ENCODE results near the gene LHPP.
"Not testable (repeated sequence)": the region's sequence is repeated elsewhere in the genome, so short reads cannot be mapped to it uniquely, and the experiment has no call there.

Gene LHPP

GRCh38 chr10:124576526-124577420 is 115.2 kb downstream of the LHPP start:
- no peak for DNase-seq

DNA sequence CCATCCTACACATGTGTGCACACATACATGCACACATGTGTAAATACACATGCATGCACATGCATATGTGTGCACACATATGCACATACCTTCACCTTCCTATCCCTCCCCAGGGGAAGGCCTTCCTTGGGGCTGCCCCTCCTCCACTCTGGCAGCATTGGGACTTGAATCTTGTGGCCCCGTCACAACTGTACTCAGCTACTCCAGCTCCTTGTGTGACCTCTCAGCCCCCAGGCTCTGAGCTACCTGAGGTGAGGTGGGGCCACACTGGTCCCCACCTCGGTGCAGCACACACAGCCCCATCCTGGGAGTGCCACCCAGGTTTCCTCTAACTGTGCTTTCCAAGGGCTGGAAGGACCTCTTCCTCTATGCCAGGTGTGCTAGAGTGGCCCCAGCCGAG is 116.0 kb downstream of the LHPP start:
- no peak for DNase-seq

GRCh38 chr10:124578231-124579010 is 116.8 kb downstream of the LHPP start:
- no peak for DNase-seq

DNA sequence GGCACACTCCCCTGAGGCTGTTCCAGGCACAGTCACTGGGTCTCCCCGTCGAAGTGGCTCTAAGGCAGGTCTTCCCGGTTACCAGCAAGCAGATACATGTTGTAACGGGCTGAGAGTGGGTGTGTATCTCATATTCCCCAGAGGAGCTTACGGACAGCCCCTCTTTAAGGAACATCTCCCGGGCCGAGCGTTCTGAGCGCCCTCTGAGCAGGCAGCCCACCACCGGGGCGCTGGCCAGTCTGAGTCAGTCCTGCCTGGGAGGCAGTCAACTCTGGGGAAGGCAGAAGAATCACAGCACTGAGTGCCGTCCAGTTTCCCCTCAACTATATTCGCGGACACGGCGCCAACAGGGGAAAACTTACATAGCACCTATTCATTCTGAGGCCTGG is 117.4 kb downstream of the LHPP start:
- no peak for DNase-seq

DNA sequence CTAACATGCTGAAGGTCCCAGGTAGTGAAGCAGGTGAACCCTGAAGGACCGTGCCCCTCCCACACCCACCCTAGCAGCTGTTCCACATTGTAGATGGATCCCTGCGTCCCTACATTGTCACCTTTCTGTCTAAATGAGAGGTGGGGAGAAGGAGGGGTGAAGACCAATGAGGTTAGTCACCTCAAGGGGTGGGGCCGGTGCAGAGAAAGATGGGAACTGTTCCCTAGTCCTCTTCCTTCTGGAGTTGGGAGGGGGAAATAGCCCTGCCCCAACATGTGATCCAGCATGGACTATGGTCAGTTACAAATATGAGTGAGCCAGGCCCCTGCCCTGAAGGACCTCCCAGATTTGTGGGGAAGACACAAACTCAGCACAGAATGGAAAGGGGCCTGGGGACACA is 124.5 kb downstream of the LHPP start:
- no peak for DNase-seq

DNA sequence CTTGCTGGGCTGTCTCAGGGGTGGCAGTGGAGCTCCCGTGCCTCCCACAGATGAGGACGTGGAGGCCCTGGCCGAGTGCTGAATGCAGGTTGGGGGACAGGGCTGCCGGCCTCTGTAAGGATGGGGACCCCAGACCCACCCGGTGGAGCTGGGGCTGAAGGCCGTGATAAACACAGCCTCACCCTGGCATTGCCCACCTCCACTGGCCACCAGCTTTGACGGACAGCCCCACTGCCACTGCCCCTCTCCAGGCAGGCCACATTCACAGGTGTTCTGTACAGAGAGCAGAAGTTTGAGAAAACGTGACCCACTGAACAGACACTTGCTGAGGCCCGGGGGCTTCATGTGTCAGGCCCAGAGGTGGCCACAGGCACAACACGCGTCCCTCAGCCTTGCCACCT is 126.2 kb downstream of the LHPP start:
- DNase-seq = no peak

DNA sequence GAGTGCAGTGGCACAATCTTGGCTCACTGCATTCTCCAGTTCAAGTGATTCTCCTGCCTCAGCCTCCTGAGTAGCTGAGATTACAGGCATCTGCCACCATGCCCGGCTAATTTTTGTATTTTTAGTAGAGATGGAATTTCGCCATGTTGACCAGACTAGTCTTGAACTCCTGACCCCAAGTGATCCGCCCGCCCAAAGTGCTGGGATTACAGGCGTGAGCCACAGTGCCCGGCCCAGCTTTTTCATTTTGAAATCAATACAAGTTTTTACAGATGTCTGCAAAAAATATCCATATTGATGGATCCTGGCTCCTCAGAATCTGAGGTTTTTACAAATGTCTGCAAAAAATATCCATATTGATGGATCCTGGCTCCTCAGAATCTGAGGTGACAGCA is 126.7 kb downstream of the LHPP start:
- DNase-seq = not testable (repeated sequence)

- DNase-seq = no peak
Observed at GRCh38 chr10:124588736-124589490, 127.3 kb downstream of the LHPP start.

DNA sequence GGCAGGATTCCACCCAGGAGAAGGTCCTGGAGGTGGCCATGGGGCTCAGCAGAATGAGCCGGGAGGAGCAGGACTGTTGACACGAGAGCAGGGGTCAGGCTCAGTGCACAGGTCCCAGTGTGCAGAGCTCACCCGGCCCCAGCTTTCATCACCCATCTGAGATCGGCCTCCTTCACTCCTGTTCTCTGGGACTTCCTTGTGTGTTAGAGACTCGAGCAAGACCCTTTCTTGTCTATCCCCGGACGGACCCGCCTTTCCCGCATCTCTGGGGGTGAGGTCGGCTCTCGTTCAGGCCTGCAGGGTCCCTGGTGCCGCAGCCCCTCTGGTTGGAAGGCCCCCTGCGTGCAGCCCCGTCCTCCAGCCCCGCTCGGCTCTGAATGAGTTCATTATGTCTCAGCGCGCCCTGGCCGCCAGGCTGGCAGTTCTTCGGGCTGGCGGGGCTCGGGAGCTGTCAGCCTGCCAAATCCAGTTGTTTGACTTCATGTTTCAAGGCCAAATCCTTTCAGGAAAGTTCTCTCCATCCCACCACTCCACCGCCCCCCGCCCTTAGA is 127.9 kb downstream of the LHPP start:
- no peak for DNase-seq

DNA sequence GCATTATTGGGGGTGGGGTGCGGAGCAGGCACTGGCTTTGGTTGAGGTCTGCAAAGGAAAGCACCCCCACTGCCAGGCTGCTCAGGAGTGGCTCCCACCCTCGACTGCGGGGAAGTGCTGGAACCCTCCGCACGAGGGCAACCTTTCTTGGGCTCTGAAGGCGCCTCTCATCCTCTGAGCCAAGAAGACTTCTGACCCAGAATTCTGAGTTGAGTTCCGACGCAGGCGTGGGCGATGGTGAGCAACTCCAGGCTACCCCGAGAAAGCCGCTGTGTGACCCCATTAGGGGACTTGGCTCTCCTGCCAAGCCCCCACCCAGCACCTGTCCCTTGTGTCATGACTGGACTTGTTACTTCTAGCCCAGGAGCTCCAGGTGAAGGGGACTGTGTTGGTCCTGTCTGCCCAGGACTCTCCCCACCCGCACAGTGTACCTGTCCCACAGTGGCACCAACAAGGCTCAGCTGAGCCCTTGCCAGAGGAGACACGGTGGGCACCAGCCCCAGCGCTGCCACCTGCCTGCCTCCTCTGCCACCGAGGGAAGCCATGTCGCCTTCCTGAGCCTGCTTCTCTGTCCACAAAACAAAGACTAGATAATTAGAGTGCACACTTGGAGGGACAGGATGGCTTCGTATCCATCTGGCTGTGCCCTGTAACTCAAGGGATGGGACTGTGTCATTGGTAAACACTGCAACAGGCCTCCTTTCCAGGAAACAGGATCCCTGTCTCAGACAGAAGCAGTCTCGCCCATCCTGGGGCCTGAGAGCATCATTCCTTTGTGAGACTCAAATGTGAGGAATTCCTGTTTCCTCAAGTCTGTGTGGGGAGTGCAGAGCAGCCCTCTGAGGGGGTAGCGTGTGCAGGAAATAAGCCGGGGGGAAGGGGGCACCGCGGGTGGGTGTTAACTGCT is 128.8 kb downstream of the LHPP start:
- no peak for DNase-seq

- no peak for DNase-seq
Observed at GRCh38 chr10:124591123-124591495, 129.5 kb downstream of the LHPP start.

- DNase-seq = no peak
Observed at GRCh38 chr10:124592101-124592500, 130.5 kb downstream of the LHPP start.

DNA sequence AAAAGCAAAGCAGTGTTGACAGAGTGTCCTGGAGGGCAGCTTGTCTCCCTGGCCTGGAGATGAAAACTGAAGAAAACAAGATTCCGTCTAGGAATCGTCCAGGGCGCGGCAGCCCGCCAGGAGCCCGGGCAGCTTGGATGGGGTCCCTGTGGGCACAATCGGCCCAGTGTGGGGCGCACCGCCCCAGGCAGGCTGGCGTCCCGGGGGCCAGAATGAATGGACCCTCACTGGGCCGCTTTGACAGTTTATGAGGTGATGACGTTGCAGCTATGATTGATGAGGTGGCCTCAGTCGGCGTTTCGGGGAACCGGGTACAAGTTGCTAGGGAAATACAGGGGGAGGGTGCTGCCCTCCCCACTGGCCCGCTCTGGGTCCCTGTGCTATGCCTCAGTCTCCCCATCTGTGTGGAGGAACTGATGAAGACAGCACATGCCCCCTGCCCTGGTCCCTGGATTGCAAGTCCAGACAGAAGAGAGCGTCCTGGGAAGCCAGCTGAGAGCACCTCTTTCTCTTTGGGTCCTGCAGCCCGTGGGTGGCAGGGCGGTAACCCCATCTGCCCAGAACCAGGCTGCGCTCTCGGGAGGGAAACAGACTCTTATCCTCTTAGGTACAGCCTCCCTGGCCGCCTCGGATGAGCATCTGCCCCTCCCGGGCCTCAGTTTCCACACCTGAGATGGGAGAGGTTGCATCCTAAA is 131.3 kb downstream of the LHPP start:
- no peak for DNase-seq

DNA sequence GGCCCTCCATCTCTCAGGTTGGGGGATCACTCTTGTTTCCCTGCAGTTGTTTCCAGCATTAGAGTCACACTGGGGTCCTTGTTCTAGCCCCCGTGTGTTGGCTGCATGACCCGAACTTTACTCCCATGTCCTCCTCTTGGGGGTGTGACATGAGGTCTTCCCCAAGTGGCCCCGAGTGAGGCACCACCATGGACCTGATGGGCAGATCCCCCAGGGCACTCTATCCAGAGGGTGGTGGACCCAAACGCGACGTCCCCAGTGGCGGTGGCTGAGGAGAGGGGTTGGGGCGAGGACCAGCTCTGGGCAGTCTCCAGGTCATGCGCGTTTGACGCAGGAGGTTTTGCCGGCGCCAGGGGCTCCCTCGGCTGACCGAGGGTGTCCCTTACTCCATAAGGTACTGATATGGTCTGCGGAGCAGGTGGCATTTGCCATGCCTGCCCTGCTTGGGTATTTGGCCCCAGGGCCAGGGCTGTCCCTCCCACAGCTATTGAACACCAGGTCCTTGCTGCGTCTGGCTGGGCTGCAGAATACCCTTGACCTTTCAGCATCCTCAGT is 131.9 kb downstream of the LHPP start:
- DNase-seq = no peak

DNA sequence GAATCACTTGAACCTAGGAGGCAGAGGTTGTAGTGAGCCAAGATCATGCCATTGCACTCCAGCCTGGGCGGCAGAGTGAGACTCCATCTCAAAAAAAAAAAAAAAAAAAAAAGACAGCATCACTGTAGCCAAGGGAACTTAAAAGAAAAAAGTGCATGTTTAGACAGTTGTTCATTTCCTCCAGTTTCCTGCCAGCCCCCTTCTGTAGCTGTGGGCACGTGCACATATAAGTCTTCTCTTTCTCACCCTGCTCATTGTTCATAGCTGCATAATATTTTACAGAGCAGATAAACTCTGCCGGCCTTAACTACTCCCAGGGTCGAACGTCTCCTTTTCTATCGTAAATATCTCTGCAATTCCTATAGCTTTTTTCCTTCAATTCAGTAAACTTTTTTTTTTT is 132.6 kb downstream of the LHPP start:
- no peak for DNase-seq

- no peak for DNase-seq
Observed at GRCh38 chr10:124595143-124595883, 133.7 kb downstream of the LHPP start.

DNA sequence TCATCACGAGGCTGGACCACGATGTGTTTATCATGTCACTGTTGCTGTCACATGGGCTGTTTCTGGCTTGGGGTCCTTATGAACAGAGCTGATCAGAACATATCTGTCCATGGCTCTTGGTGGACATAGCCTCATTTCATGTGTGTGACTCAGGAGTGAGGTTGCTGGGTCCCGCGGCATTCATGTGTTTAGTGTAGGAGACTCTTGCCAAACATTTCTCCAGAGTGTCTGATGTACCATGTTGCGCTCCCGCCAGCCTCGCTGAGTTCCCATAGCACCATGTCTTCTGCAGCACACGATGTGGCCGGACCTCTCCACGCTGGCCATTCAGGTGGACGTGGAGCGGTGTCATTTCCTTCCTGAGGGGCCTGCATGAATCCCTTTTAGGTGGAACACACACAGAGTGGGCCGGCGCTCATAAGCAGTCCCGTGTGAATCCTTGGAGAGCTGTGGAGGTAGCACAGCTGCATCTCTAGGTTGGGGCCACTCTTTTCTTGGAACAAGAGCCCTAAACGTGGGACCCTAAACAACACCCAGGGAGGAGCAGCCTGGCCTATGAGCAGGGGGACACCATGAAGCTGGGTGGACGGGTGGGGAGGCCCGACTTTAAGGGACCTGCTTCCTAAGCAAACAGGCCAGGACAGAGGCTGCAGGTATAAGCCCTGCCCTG is 134.6 kb downstream of the LHPP start:
- no peak for DNase-seq

- DNase-seq = no peak
Observed at GRCh38 chr10:124596962-124597845, 135.6 kb downstream of the LHPP start.

DNA sequence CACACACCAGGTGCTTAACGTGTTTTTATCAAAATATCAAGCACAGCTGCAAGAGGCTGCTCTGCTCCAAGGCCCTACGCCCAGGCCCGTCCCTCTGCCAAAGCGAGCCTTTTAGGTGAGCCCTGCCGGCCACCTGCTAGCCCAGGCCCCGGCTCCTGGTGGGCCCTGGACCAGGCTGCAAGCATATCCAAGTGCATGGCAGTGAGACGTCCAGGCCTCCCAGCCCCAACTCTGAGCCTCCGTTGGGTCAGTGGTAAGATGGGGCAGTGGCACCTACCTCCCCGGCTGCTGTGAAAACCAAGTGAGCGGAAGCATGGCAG is 136.2 kb downstream of the LHPP start:
- DNase-seq = no peak

Data from amniotic stem cell (primary cell).